Right lung (tissue), 5 donors: ENCODE data around the gene PIK3C2A. TPM values are rescaled to one million over a fixed set of nuclear protein-coding genes. Genes with fewer than 3 reads are reported as not detected.

Source experiments
- DNase-seq, 2 donors: peaks; one replicate each; pipeline ENCODE4 v3.0.0-alpha.2; 2013
- polyA plus RNA-seq, 5 donors: library from polyadenylated mRNA; unstranded; fragments of 120-200 nt; gene quantifications; one replicate each; pipeline versions ENCODE4 v1.2.1 to v1.2.3, GENCODE V29; 2013; ENCODE audit warnings: inconsistent platforms in 1 of 5, low replicate concordance in 1 of 5; ENCODE audit not compliant: insufficient read length in 5 of 5, insufficient read depth in 1 of 5

The PIK3C2A gene
- polyA plus RNA-seq, 5 donors: 34.7 to 67.0 (median 61.3) TPM

DNA sequence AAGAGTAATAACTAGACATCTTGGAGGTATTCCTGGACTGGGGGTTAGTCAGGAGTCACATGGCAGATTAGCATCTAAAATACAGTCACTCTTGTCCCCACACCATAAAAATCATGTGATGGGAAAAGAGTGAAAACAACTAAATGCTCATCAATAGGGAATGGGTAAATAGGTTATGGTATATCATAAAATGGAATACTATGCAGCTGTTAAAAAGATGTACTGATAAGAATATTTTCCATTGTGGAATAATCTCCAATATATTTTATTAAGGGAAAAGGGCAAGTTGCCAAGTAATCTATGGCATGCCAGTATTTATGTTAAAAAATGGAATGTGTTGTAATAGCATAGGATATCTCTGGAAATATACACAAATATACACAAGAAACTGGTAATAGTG lies 6.6 kb upstream of the PIK3C2A start:
- no peak for DNase-seq

DNA sequence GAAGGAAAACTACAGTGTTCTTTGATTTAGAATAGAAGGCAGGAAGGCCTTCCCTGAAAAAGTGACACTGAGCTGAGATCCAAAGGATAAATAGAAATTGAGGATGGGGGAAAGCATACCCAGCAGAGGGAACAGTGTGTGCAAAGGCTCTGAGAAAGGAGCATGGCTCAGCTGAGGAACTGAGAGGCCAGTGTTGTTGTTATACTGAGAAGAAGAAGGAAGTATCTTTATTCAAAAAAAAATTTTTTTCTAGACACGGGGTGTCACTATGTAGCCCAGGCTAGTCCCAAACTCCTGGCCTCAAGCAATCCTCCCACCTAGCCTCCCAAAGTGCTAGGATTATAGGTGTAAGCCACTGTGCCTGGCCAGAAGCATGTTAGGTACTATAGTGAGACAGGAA lies 3.5 kb upstream of the PIK3C2A start:
- DNase-seq: no peak

DNA sequence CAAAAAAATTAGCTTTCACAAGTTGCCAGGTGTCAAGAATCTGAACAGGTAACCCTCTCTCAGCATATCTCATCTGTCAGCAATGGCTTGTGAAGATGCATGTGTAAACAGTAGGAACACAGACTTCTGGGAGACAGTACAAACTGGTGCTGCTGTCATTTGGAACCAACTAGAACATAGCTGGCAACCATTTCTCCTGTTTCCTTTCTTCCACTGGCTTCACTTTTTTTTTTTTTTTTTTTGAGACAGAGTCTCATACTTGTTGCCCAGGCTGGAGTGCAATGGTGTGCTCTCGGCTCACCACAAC lies 2.1 kb upstream of the PIK3C2A start:
- no peak for DNase-seq

DNA sequence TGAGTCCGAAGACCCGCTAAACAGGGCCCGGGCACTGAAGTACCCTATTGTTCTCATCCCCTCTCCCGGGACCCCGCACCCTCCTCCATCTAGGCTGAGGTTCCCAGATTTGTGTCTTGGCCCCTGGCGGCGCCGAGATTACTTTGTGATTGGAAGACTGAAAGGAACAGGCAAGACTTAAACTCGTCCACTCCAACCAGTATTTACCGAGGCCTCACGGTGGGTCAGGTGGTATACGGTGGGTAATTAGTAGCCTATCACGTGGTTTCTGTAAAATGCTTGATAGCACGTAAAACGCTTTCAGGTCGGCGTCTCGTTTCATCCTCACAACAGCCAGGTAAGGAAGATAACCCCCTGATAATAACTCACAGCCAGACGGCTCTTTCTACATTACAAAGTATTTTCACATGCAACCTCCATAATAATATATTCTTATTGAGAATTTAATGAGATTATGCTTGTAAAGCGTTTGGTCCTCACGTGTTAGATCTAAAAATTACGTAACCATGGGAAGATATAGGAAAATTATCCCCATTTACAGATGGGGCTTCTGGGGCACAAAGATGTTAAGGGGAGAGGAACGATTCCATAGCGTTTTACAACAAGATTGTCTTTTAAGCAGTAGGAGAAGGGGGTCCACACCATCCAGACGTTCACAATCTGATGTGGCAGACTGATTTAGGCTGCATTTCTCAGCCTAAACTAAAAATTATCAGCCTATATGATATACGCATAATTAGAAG lies 642 bp upstream of the PIK3C2A start:
- DNase-seq: no peak

DNA sequence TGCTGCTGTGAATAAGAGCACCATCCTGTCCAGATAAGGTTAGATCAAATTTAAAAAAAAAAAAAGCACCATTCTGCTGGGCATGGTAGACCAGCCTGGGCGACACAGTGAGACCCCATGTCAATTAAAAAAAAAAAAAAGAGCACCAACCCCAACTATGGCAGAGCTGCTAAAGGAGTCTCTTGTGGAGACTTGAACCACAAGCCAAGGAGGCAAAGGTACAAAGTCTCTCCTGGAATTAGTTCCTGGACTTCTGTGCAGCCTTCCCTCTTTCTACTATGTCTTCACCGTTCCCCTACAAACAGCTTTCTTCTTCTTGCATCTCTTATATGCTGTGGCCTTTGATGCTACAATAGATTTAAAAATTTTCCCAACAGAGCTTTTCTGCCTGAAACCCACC lies 1.3 kb downstream of the PIK3C2A start:
- DNase-seq: no peak

DNA sequence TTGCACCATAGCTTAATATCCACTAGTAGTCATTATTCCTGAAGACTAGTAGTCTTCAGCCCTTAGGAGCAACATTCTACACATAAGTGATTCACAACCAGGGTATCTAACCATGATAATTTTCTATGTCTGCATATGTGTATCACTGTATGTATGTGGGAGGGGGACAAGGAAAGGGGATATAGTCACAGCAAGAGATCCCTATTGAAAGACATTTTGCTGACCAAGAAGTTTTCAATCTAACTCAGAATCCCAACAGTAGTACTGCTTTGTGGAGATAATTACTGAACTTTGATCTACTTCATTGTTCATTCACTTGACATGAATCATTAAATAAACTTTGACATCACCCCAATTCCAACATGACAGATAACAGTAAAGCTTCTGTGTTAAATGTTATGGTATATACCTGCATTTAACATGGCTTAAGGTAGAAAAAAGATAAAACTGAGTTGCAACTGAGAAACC lies 10.3 kb downstream of the PIK3C2A start:
- DNase-seq: no peak

DNA sequence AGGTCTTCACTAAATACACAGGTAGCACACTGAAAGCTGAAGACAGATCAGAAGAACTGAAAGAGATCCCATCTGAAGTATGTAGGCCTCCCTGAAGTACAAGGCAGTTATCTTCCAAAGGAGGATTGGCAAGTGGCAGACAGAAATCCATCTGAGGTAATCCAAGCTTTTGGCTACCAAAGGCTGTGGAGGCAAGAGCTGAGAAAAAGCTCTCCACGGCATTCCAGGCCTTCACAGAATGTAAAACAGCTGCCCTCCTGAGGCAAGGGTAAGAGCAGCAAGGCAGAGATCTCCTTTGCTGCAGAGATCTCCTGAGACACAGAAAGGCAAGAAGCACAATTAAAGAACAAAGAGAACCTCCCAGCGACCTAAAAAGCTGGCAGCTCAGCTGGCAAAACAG lies 19.1 kb downstream of the PIK3C2A start:
- DNase-seq: no peak

DNA sequence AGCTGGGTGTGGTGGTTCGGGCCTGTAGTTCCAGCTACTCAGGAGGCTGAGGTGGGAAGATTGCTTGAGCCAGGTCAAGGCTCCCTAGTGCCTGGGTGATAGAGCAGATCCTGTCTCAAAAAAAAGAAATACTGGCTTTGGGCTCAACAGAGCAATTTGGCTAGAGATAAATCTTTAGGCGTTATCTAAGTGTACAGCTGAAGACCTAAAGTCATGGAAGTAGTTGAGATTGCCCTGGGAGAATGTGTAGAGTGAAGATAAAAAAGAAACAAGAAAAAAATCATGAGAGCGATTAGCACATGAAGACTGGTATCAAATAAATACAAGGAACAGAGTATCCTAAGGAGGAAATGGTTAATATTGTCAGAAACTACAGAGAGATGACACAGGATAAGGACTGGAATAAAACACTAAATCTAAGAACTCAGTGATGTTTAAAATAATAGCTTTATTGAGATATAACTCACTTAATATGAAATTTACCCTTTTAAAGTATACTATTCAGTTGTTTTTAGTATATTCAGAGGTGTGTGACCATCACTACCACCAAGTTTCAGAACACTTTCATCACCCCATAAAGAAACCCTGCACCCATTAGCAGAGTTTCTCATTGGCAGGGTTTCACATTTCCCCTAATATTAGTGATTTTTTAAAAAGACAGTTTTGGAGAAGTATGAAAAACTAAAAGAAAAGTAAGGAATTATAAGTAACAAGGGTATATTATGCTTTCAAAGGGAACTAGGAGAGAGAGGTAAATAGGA lies 20.7 kb downstream of the PIK3C2A start:
- DNase-seq: no peak

DNA sequence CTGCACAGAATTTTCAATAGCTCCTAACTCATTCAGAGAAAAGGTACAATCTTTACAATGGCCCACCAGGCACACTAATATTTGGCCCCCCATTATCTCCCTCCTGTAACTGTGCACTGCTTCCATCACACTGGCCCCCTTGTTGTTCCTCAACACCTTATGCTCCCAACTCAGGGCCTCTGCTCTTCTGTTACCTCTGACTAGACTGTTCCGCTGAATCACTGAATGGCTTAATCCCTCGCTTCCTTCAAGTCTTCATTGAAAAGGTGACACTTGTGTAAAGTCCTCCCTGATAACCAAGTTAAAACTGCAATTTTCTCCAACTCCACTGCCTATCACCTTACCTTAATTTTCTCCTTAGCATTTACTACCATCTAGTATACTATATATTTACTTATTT lies 21.8 kb downstream of the PIK3C2A start:
- no peak for DNase-seq

DNA sequence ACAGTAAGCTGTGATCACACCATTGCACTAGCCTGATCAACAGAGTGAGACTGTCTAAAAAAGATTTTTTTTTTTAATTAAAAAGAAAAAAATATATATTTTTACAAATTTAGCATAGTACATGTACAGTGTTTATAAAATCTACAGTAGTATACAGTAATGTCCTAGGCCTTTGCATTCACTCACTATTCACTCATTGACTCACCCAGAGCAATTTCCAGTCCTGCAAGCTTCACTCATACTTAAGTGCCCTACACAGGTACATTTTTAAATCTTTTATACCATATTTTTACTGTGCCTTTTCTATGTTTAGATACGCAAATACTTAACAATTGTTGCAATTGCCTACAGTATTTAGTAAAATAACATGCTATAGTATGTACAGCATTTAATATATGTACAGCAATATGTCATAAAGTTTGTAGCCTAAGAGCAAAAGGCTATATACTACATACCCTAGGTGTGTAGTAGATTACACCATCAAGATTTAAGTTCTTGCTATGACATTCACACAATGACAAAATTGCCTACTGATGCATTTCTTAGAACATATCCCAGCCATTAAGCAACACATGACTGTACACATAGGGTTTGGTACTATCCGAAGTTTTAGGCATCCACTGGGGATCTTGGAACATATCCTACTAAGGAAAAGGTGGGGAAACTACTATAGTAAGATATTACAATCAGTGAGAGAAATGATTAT lies 22.8 kb downstream of the PIK3C2A start:
- DNase-seq: no peak

DNA sequence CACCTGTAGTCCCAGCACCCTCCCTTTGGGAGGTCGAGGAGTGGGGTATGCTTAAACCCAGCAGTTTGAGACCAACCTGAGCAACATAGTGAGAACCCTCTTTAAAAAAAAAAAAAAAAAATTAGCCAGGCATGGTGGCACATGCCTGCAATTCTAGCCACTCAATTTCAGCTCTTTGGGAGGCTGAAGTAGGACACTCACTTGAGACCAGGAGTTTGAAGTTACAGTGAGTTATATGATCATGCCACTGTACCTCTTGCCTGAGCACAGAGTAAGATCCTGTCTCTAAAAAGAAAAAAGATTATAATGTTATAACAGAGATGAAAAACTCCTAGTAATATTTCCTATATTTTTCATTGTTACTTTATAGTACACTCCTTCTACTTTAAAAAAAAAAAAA lies 23.9 kb downstream of the PIK3C2A start:
- no peak for DNase-seq

DNA sequence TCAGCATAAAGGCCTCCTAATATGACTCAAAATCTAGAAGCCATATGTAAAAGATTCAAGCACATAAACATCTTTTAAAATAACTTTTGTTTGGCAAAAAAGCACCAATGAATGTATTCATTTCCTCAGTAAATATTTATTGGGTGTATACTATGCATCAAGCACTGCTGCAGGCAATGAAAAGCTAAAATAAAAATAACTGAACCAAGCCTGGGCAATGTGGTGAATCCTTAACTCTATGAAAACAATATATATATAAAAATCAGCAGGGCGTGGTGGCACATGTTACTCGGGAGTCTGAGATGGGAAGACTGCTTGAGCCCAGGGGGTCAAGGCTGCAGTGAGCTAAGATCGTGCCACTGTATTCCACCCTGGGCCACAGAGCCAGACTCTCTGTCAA lies 27.8 kb downstream of the PIK3C2A start:
- DNase-seq: no peak

DNA sequence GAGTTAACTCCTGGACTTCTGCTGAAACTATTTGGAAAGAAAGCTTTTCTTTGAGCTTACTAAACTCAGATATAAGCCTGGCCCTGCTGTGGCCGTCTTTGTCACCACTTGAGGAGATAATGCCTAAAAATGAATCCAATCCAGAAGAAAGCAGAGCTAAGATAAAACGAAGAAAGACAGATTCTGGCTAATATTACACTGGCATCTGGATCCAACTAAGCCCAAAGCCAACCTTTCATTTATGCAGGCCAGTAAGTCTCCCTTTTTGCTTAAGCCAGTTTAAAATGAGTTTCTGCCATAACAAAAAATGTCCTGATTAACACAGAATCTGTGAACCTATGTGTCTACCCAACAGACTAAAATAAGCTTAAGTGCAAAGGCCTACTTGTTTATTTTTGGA lies 34.5 kb downstream of the PIK3C2A start:
- DNase-seq: no peak

DNA sequence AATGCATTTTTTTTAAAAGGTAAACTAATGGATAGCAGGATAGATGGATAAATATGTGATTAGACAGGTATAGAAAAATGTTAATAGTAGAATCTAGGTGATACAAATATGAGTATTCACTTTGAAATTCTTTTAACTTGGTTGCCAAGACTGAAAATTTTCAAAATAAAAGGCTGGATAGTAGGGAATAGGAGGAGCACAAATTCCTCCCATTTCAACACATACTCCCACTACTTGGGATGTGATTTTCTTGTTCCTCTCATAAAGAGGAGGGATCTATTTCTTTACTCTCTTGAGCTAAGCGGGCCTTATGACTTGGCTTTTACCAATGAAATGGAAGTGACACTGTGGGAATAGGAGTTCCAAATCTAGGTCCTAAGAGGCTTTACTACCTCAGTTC lies 35.9 kb downstream of the PIK3C2A start:
- DNase-seq: no peak

DNA sequence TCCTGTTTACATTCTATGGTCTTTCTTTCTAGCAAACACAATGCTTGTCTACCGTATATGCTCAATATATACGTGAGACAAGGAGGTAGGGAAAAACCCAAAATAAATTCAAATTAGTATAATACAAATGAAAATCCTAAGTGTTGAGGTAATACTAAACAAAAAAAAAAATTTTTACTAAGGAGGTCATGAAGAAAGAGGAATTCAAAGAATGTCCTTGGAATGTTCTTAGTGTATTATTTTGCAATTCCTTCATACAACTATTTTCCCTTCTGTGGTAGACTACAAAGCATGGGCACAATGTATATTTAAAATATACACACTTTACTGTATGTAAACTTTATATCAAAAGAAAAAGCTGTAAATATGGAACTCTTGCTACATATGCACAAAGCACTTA lies 36.4 kb downstream of the PIK3C2A start:
- no peak for DNase-seq

DNA sequence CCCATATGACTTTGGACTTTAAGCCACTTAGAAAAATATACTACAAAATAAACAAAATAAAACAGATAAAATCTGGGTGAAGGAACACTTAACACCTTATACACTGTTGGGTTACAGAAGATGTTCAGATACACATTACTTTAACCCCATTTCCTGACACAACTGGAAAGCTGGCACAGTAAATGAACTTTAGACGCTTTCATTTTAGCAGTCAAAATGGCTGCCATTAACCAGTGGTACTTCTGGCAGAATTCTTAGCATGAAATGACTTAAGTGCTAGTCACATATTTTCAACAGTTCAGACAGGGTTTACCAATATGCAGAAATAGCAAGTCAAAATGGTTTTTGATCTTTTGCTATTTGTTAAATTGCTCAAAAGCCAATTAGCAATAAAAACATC lies 37.9 kb downstream of the PIK3C2A start:
- no peak for DNase-seq

DNA sequence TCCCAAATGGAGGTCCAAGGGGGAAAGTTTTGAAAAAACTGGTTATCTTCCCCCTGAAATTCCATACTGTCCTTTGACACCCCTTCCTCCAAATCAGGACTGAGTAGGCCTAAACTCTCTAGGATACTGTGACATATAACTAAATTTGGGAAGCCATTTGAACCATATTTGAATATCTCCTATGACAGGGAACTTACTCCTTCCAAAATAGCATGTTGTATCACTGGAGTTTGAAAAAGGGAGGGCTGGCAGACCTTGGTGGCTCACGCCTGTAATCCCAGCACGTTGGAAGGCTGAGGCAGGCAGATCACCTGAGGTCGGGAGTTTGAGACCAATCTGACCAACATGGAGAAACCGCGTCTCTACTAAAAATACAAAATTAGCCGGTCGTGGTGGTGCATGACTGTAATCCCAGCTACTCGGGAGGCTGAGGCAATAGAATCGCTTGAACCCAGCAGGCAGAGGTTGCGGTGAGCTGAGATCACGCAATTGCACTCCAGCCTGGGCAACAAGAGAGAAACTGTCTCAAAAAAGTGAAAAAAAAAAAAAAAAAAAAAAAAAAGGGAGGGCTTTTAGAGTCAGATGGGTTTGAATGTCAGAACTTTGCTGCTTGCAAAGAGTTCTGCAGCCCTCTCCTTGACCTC lies 42.4 kb downstream of the PIK3C2A start:
- DNase-seq: no peak

DNA sequence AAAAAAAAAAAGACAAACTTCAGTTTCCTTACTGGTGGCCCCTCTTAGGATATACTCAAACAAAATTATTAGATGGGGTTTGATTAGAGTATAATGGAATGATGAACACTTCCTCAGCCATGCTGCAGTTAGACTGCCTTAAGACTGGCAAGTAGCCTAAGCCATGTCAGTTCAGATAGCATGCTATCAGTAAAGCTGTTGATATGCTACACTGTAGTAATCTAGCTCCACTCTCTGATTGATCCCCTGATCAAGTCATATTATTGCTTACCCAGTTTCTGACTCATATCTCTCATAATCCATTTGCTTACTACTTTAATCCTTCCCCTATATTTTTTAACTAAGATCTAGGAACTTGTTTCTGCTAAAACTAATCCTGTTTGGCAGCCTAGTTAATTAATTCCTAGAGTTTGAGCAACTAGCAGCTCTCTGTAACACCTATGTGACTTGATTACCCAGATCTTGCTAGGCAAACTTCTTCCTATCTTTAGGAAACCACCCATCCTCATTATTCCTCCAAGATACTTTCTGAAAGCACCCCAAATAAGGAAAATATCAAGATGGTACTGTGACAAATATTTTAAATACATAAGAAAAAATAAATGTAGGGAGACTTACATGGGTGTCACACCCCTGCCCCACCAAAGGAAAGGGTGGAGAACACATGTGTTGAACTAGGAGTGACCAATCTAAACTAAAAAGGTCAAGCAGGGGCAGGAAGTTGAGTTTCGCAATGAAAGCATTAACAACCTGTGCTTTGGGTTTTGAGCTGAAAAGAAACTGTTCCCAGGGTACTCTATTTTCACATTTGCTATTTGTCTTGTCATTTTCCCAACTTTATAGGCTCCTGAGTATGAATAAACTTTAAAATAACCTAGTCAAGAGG lies 43.2 kb downstream of the PIK3C2A start:
- no peak for DNase-seq

DNA sequence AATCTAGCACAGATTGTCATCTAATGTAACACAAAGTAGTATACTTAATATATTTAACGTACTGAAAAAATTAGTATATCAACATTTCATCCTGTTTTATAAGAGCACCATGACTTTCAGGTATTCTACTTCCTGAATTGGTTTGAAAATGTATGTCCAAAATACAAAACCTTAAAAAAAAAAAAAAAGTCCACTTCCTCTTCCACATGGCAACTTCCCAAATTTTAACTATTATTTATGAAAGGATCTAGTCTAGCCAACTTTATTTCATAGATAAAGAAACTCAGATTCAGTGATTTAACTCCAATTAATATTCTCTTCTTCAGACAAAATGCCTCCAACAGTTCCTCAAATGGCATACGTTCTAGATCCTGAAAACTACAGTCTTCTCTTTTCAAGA lies 44.0 kb downstream of the PIK3C2A start:
- no peak for DNase-seq

DNA sequence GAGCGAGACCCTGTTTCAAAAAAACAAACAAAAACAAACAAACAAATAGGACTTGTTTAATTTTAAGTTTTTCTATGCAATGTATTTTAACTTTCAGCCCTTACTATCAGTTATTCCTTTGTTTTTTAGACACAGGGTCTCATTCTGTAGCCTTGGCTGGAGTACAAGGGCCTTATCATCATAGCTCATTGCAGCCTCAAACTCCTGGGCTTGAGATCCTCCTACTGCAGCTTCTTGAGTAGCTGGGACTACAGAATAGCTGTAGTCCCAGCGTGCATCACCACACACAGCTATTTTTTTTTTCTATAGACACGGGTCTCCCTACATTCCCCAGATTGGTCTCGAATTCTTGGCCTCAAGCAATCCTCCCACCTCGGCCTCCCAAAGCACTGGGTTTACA lies 44.5 kb downstream of the PIK3C2A start:
- DNase-seq: no peak

DNA sequence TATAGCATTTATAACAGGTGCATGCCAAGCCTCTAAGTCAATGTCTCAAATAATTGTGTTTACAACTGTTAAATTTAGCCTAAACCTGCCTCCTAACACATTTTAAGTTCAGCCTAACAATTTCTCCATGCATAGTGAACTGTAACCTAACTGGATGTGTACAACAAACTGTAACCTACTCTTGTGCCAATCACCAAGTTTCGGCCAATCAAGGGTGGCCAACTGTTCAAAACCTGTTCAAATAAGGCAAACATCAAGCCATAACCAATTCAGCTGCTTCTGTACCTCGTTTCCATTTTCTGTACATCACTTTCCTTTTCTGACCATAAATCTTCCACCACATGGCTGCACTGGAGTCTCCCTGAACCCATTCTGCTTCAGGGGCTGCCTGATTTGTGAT lies 45.4 kb downstream of the PIK3C2A start:
- DNase-seq: no peak

DNA sequence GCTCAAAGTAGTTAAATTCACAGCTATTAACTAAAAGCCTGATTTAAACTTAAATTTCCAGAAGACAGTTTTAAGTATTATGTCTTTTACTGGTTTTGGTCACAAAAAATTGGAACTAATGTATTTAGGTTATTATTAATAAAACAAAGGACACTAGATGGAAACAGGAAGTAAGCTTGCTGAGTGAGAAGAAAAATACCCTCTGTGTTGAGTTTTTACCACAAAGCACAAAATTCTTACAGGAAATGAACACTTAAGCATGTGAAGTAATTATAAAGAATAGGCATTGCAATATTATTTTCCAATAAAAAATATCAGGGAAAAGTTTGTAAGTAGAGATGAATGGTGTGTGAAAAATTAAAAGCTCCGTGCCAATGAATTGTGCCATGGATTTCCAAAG lies 46.3 kb downstream of the PIK3C2A start:
- no peak for DNase-seq
